DOHH2 (cell line): ENCODE measurements around the gene GKN2.

Experiments used
- EZH2phosphoT487 ChIP-seq: fragments of 200-600 bp; sonication (generic); IDR thresholded peaks from 2 replicates; pipeline ENCODE4 v1.6.1; 2017; ENCODE audit warnings: borderline replicate concordance, mild to moderate bottlenecking, antibody characterized with exemption, low read length, moderate library complexity, mixed read lengths
- TF ChIP-seq, protein P1 (sequence below): fragments of 200-600 bp; sonication (generic); IDR thresholded peaks from one replicate; pipeline ENCODE4 v1.5.1; 2014; ENCODE audit warnings: antibody characterized with exemption, mild to moderate bottlenecking, low read depth, low read length; ENCODE audit not compliant: poor library complexity, severe bottlenecking

- TF ChIP-seq, protein P1, sequence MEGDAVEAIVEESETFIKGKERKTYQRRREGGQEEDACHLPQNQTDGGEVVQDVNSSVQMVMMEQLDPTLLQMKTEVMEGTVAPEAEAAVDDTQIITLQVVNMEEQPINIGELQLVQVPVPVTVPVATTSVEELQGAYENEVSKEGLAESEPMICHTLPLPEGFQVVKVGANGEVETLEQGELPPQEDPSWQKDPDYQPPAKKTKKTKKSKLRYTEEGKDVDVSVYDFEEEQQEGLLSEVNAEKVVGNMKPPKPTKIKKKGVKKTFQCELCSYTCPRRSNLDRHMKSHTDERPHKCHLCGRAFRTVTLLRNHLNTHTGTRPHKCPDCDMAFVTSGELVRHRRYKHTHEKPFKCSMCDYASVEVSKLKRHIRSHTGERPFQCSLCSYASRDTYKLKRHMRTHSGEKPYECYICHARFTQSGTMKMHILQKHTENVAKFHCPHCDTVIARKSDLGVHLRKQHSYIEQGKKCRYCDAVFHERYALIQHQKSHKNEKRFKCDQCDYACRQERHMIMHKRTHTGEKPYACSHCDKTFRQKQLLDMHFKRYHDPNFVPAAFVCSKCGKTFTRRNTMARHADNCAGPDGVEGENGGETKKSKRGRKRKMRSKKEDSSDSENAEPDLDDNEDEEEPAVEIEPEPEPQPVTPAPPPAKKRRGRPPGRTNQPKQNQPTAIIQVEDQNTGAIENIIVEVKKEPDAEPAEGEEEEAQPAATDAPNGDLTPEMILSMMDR = no peak
- TF ChIP-seq EZH2phosphoT487 = no peak
These were observed 41.0 kb upstream of the GKN2 start for GRCh38 chr2:68993660-68994059.
